ENCODE measurements around the gene DPM3.

DNA sequence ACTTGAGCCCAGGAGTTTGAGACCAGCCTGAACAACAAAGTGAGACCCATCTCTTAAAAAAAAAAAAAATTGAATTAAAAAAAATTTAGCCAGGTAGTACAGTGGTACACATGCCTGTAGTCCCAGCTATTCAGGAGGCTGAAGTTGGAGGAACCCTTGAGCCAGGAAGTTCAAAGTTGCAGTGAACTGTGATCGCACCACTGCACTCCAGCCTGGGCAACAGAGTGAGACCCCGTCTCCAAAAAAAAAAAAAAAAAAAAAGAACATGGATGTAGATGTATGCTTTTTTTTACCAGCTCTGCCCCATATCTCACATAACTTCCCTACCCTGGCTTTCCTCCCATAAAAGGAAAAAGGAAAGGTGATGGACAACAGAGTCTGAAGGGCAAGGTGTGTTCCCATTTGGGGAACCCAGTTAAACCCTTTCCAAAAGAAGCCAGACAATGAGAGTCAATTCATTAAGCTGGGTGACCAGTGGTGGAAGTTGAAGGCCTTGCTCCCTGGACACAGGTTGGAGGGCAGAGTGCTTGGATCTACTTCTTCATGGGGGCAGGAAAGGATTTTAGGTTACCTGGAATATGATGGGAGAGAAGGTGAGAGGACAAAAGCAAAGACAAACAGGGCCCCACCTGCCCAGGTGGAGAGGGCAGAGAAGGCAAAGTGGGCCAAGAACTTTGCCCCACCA lies 29.9 kb upstream of the DPM3 start:
- TF ChIP-seq, protein P1, sequence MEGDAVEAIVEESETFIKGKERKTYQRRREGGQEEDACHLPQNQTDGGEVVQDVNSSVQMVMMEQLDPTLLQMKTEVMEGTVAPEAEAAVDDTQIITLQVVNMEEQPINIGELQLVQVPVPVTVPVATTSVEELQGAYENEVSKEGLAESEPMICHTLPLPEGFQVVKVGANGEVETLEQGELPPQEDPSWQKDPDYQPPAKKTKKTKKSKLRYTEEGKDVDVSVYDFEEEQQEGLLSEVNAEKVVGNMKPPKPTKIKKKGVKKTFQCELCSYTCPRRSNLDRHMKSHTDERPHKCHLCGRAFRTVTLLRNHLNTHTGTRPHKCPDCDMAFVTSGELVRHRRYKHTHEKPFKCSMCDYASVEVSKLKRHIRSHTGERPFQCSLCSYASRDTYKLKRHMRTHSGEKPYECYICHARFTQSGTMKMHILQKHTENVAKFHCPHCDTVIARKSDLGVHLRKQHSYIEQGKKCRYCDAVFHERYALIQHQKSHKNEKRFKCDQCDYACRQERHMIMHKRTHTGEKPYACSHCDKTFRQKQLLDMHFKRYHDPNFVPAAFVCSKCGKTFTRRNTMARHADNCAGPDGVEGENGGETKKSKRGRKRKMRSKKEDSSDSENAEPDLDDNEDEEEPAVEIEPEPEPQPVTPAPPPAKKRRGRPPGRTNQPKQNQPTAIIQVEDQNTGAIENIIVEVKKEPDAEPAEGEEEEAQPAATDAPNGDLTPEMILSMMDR (IDR thresholded peaks at IDR 0.05) = no peak
- TF ChIP-seq POLR2A (IDR thresholded peaks at IDR 0.05) = no peak

Data from testis (tissue), 2 donors.